ENCODE results near the gene GBF1. TPM values are rescaled to one million over a fixed set of nuclear protein-coding genes. Genes with fewer than 3 reads are reported as not detected.

The GBF1 gene
- total RNA-seq, 1 donor from 2014 or later, result 40.3 TPM

- Histone ChIP-seq H3K27me3 (ENCODE audit: low read depth) (no peaks in the 10 kb centered on the region), H3K27ac (no peak overlapping the region), H3K4me3 (no peak overlapping the region), H3K9me3 (no peaks in the 10 kb centered on the region), H3K36me3 (no peaks in the 10 kb centered on the region), H3K4me1 (peaks cover 17% of the 10 kb centered on the region)
- TF ChIP-seq, protein P1, sequence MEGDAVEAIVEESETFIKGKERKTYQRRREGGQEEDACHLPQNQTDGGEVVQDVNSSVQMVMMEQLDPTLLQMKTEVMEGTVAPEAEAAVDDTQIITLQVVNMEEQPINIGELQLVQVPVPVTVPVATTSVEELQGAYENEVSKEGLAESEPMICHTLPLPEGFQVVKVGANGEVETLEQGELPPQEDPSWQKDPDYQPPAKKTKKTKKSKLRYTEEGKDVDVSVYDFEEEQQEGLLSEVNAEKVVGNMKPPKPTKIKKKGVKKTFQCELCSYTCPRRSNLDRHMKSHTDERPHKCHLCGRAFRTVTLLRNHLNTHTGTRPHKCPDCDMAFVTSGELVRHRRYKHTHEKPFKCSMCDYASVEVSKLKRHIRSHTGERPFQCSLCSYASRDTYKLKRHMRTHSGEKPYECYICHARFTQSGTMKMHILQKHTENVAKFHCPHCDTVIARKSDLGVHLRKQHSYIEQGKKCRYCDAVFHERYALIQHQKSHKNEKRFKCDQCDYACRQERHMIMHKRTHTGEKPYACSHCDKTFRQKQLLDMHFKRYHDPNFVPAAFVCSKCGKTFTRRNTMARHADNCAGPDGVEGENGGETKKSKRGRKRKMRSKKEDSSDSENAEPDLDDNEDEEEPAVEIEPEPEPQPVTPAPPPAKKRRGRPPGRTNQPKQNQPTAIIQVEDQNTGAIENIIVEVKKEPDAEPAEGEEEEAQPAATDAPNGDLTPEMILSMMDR (IDR thresholded peaks at IDR 0.05), result no peak
- ATAC-seq, result no peak
- intact Hi-C loops (cut with DNase I), result no loop called here
- DNase-seq, result no peak
These were observed 71.1 kb downstream of the GBF1 start for GRCh38 chr10:102316421-102316820.

- Histone ChIP-seq H3K27ac (no peak overlapping the region), H3K9me3 (no peaks in the 10 kb centered on the region), H3K4me3 (no peak overlapping the region), H3K27me3 (ENCODE audit: low read depth) (no peaks in the 10 kb centered on the region), H3K4me1 (peaks cover 18% of the 10 kb centered on the region), H3K36me3 (peaks cover 9% of the 10 kb centered on the region)
- TF ChIP-seq, protein P1 (IDR thresholded peaks at IDR 0.05), result no peak
- peak in 1 of 2 donors; percentile 41 for ATAC-seq
- no peak for DNase-seq
- intact Hi-C loops (cut with DNase I), result no loop called here
These were observed 77.6 kb downstream of the GBF1 start for GRCh38 chr10:102322914-102323313.

DNA sequence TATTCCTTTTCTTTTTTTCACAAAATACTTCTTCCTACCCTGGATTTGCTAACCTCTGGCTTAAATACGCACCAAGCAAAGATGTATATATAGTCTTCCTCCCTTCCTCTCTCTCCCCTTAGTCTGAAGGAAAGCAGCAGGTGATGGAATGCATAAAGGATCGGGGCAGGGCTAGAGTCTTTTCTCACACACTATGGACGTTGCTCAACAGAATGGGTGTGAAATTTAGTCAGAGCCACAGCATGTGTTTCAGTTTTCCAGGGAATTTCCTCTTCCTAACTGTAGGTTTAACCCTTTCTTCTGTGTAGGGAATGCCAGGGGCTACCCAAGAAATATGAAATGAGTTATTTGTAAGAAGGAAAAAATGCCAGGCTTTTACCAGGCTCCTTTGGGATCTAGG, 78.7 kb downstream of the GBF1 start:
- Histone ChIP-seq H3K4me1 (peaks cover 26% of the 10 kb centered on the region), H3K4me3 (no peak overlapping the region), H3K27ac (no peak overlapping the region), H3K36me3 (peaks cover 9% of the 10 kb centered on the region), H3K27me3 (ENCODE audit: low read depth) (no peaks in the 10 kb centered on the region), H3K9me3 (no peaks in the 10 kb centered on the region)
- ATAC-seq (no peak), DNase-seq (no peak)
- TF ChIP-seq, protein P1 (IDR thresholded peaks at IDR 0.05), result no peak
- intact Hi-C loops (cut with DNase I), result no loop called here

- intact Hi-C loops (cut with DNase I), result no loop called here
- Histone ChIP-seq H3K4me3 (no peak overlapping the region), H3K9me3 (no peaks in the 10 kb centered on the region), H3K27ac (no peak overlapping the region), H3K27me3 (ENCODE audit: low read depth) (no peaks in the 10 kb centered on the region), H3K36me3 (peaks cover 9% of the 10 kb centered on the region), H3K4me1 (peaks cover 26% of the 10 kb centered on the region)
- DNase-seq, result no peak
- ATAC-seq, result no peak
- TF ChIP-seq, protein P1 (IDR thresholded peaks at IDR 0.05), result no peak
These were observed 80.7 kb downstream of the GBF1 start for GRCh38 chr10:102326031-102326430.

GRCh38 chr10:102327002-102327401, 81.7 kb downstream of the GBF1 start:
- TF ChIP-seq, protein P1 (IDR thresholded peaks at IDR 0.05), result no peak
- ATAC-seq, result no peak
- no peak for DNase-seq

DNA sequence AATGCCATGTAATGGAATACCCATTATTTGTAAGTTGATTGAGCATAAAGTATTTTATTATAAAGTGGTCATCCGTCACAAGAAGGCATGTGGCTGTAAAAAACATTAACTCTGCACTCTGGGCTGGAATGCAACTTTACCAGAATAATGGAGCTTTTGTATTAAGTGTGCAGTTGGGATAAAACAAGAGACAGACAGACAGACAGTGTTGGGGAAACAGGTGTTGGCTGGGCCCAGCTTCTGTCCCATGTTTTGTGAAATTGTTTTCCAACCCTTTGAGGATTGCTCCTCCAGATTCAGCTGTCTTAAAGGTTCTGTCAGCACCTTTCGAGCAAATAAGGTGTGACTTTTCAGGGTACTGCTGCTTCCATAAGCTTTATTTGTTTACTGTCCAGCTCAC, 82.3 kb downstream of the GBF1 start:
- no peak overlapping the region for H3K4me3 ChIP-seq
- TF ChIP-seq, protein P1 (IDR thresholded peaks at IDR 0.05), result no peak
- ATAC-seq (no peak), DNase-seq (no peak)
- H3K36me3 ChIP-seq, result peaks cover 7% of the 10 kb centered on the region
- peaks cover 30% of the 10 kb centered on the region for H3K4me1 ChIP-seq
- no peak overlapping the region for H3K27ac ChIP-seq
- H3K27me3 ChIP-seq (ENCODE audit: low read depth), result no peaks in the 10 kb centered on the region
- intact Hi-C loops (cut with DNase I), result no loop called here
- no peaks in the 10 kb centered on the region for H3K9me3 ChIP-seq

More at GRCh38 chr10:102327002-102327401, 81.7 kb downstream of the GBF1 start:
- intact Hi-C loops (cut with DNase I), result no loop called here
- Histone ChIP-seq H3K27me3 (ENCODE audit: low read depth) (no peaks in the 10 kb centered on the region), H3K4me3 (no peak overlapping the region), H3K9me3 (no peaks in the 10 kb centered on the region), H3K27ac (no peak overlapping the region), H3K4me1 (peaks cover 26% of the 10 kb centered on the region), H3K36me3 (peaks cover 5% of the 10 kb centered on the region)
